ENCODE results near the gene LRG1. TPM values are rescaled to one million over a fixed set of nuclear protein-coding genes. Genes with fewer than 3 reads are reported as not detected.

The LRG1 gene
- total RNA-seq, 1 experiment from 2014 or later = 0.51 TPM

DNA sequence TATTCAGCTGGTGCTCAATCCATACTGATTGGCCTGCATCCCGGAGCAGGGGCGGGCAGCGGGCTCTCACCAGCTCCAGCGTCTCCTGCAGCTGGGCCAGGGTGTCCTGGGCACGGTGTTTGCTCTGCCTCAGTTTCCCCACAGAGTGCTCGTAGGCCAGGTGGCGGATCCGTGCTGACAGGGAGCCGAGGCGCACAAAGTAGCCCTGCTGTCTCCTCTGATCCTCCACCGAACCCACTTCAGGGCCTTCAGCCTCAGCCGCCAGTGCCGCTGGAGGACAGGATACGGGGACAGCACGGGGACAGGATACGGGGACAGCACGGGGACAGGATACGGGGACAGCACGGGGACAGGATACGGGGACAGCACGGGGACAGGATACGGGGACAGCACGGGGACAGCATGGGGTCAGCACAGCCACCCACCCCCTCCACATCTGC, 14.3 kb downstream of the LRG1 start:
- TF ChIP-seq, protein P1, sequence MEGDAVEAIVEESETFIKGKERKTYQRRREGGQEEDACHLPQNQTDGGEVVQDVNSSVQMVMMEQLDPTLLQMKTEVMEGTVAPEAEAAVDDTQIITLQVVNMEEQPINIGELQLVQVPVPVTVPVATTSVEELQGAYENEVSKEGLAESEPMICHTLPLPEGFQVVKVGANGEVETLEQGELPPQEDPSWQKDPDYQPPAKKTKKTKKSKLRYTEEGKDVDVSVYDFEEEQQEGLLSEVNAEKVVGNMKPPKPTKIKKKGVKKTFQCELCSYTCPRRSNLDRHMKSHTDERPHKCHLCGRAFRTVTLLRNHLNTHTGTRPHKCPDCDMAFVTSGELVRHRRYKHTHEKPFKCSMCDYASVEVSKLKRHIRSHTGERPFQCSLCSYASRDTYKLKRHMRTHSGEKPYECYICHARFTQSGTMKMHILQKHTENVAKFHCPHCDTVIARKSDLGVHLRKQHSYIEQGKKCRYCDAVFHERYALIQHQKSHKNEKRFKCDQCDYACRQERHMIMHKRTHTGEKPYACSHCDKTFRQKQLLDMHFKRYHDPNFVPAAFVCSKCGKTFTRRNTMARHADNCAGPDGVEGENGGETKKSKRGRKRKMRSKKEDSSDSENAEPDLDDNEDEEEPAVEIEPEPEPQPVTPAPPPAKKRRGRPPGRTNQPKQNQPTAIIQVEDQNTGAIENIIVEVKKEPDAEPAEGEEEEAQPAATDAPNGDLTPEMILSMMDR (conservative IDR thresholded peaks at IDR 0.05; ENCODE audit: low read depth, low read length) = no peak
- TF ChIP-seq EZH2phosphoT487 (IDR thresholded peaks at IDR 0.05; ENCODE audit: borderline replicate concordance, low read length) (no peak), EZH2 (IDR thresholded peaks at IDR 0.05; ENCODE audit: low read length, unreplicated experiment) (no peak)
- no TSS peak for BruUV-seq (replicated peaks)
- H2AFZ ChIP-seq (ENCODE audit: low read length) = no peak overlapping the region
- DNase-seq (no peak), ATAC-seq (no peak)
- H3K36me3 ChIP-seq (ENCODE audit: low read depth, low read length) = no peaks in the 10 kb centered on the region
- H3K79me2 ChIP-seq (ENCODE audit: low read length) = no peaks in the 10 kb centered on the region
- H3K4me2 ChIP-seq (ENCODE audit: low read length) = no peak overlapping the region
- intact Hi-C loops (cut with micrococcal nuclease) = no loop called here
- ChIA-PET POLR2A (ENCODE audit: unreplicated experiment) (no interaction called here), CTCF (interaction anchor here (0.5 to 1.0 kb wide), 5 partner anchors 15 to 173 kb away, joined by 3 to 6 read pairs (median 4); partner anchors contain the start of genes HDGFL2 and LRG1)
- no peaks in the 10 kb centered on the region for H4K20me1 ChIP-seq (ENCODE audit: low read length)
- H3K27me3 ChIP-seq (ENCODE audit: low read length) = no peaks in the 10 kb centered on the region
- H3K9ac ChIP-seq (ENCODE audit: low read length) = no peak overlapping the region
- H3K9me3 ChIP-seq (ENCODE audit: low read length) = no peaks in the 10 kb centered on the region
- H3K27ac ChIP-seq (ENCODE audit: low read length) = no peak overlapping the region
- H3K4me1 ChIP-seq (ENCODE audit: insufficient read depth, low read length) = peaks cover 10% of the 10 kb centered on the region; the same call in 1 of the 2 replicates
- no peak overlapping the region for H3K4me3 ChIP-seq (ENCODE audit: low read length)
- no peaks in the 10 kb centered on the region for H3K9me2 ChIP-seq (replicated peaks; ENCODE audit: low read length)
- no peaks in the 10 kb centered on the region for H3F3A ChIP-seq (ENCODE audit: low read length, unreplicated experiment)

DNA sequence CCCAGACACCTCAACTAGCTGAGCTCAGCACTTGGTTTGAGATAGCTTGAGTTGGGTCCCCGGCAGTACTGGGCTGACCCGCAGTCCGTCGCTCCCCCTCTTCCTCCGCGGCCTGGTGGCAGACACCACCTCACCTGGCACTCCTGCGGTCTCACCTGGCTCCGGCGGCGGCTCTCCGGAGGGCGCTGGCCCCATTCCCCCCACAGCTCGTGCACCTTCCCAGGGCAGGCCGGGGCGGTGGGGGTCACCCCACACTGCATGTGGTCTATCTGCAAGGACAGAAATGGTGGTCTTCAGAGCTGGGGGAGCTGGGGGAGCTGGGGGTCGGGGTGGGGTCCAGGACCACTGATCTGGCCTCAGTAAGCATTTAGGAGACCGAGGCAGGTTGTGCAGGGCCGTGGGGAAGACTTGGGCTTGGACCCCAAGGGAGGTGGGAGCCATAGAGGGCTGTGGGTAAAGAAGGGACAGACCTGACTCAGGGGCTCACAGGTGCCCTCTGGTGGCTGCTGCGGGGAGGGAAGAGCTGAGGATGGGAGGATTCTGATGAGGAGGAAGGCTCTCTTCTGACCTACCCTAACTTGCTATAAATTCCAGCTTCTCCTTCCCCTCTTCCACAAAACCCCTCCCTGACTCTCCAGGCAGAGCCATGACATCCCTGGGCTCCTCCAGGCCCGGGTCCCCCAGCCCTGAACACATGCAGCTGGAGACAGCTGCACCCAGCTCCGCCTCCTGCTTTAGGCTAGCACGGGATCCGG, 14.9 kb downstream of the LRG1 start:
- no TSS peak for BruUV-seq (replicated peaks)
- H3K79me2 ChIP-seq (ENCODE audit: low read length) = no peaks in the 10 kb centered on the region
- no peaks in the 10 kb centered on the region for H3K9me2 ChIP-seq (replicated peaks; ENCODE audit: low read length)
- H3K4me1 ChIP-seq (ENCODE audit: insufficient read depth, low read length) = peaks cover 10% of the 10 kb centered on the region; the same call in 1 of the 2 replicates
- H3K4me3 ChIP-seq (ENCODE audit: low read length) = no peak overlapping the region
- no peaks in the 10 kb centered on the region for H4K20me1 ChIP-seq (ENCODE audit: low read length)
- no peaks in the 10 kb centered on the region for H3F3A ChIP-seq (ENCODE audit: low read length, unreplicated experiment)
- no peak overlapping the region for H3K9ac ChIP-seq (ENCODE audit: low read length)
- H3K36me3 ChIP-seq (ENCODE audit: low read depth, low read length) = no peaks in the 10 kb centered on the region
- H3K4me2 ChIP-seq (ENCODE audit: low read length) = no peak overlapping the region
- peak; percentile 77 for ATAC-seq
- H3K27me3 ChIP-seq (ENCODE audit: low read length) = no peaks in the 10 kb centered on the region
- H3K27ac ChIP-seq (ENCODE audit: low read length) = no peak overlapping the region
- ChIA-PET CTCF (interaction anchor here (0.5 to 1.0 kb wide), 5 partner anchors 15 to 173 kb away, joined by 3 to 6 read pairs (median 4); partner anchors contain the start of genes HDGFL2 and LRG1), POLR2A (ENCODE audit: unreplicated experiment) (no interaction called here)
- no peaks in the 10 kb centered on the region for H3K9me3 ChIP-seq (ENCODE audit: low read length)
- TF ChIP-seq EZH2phosphoT487 (IDR thresholded peaks at IDR 0.05; ENCODE audit: borderline replicate concordance, low read length) (no peak), EZH2 (IDR thresholded peaks at IDR 0.05; ENCODE audit: low read length, unreplicated experiment) (no peak)
- TF ChIP-seq, protein P1 (conservative IDR thresholded peaks at IDR 0.05; ENCODE audit: low read depth, low read length) = peak; percentile 79
- intact Hi-C loops (cut with micrococcal nuclease) = no loop called here
- no peak overlapping the region for H2AFZ ChIP-seq (ENCODE audit: low read length)
- DNase-seq = peak; percentile 70
